ENCODE data around the gene NBPF20.
A peak's percentile ranks its signal among the peaks of the same experiment; 100 is the strongest.
"Not testable (repeated sequence)": the region's sequence is repeated elsewhere in the genome, so short reads cannot be mapped to it uniquely, and the experiment has no call there.

NBPF20 gene

GRCh38 chr1:145459591-145459990 is 34.2 kb upstream of the NBPF20 start:
- no CpG with 5 or more reads among the region's 27 CpGs for WGBS, 2 experiments
- H3K4me3 ChIP-seq (ENCODE audit: insufficient read depth, low read depth, low read length) = peak overlapping the region; percentile 22
- H3K36me3 ChIP-seq (ENCODE audit: control insufficient read depth, insufficient read depth, low read length); H3K4me1 ChIP-seq (ENCODE audit: control insufficient read depth, insufficient read depth, low read length); H3K9me3 ChIP-seq (ENCODE audit: control insufficient read depth, low read length); H3K27ac ChIP-seq (ENCODE audit: insufficient read depth, low read depth, low read length, poor library complexity, severe bottlenecking): not testable (repeated sequence)
- peaks cover 30% of the 10 kb centered on the region for H3K27me3 ChIP-seq (ENCODE audit: control insufficient read depth, insufficient read depth, low read length, poor library complexity, severe bottlenecking)

- peaks cover 32% of the 10 kb centered on the region for H3K27me3 ChIP-seq (ENCODE audit: control insufficient read depth, insufficient read depth, low read length, poor library complexity, severe bottlenecking)
- H3K36me3 ChIP-seq (ENCODE audit: control insufficient read depth, insufficient read depth, low read length); H3K27ac ChIP-seq (ENCODE audit: insufficient read depth, low read depth, low read length, poor library complexity, severe bottlenecking); H3K4me3 ChIP-seq (ENCODE audit: insufficient read depth, low read depth, low read length); H3K9me3 ChIP-seq (ENCODE audit: control insufficient read depth, low read length); H3K4me1 ChIP-seq (ENCODE audit: control insufficient read depth, insufficient read depth, low read length): not testable (repeated sequence)
- no CpG with 5 or more reads among the region's 1 CpG for WGBS, 2 experiments
Observed at GRCh38 chr1:145459063-145459462, 33.7 kb upstream of the NBPF20 start.

GRCh38 chr1:145454824-145455177 is 29.4 kb upstream of the NBPF20 start:
- H3K27ac ChIP-seq (ENCODE audit: insufficient read depth, low read depth, low read length, poor library complexity, severe bottlenecking); H3K9me3 ChIP-seq (ENCODE audit: control insufficient read depth, low read length); H3K4me3 ChIP-seq (ENCODE audit: insufficient read depth, low read depth, low read length); H3K36me3 ChIP-seq (ENCODE audit: control insufficient read depth, insufficient read depth, low read length); H3K4me1 ChIP-seq (ENCODE audit: control insufficient read depth, insufficient read depth, low read length): not testable (repeated sequence)
- 75 to 80% methylated on average over 1 of the region's 3 CpGs for WGBS, 2 experiments
- peaks cover 33% of the 10 kb centered on the region for H3K27me3 ChIP-seq (ENCODE audit: control insufficient read depth, insufficient read depth, low read length, poor library complexity, severe bottlenecking)

GRCh38 chr1:145453873-145454823 is 28.7 kb upstream of the NBPF20 start:
- not testable (repeated sequence) for H3K4me3 ChIP-seq (ENCODE audit: insufficient read depth, low read depth, low read length); H3K36me3 ChIP-seq (ENCODE audit: control insufficient read depth, insufficient read depth, low read length); H3K9me3 ChIP-seq (ENCODE audit: control insufficient read depth, low read length); H3K27ac ChIP-seq (ENCODE audit: insufficient read depth, low read depth, low read length, poor library complexity, severe bottlenecking); H3K4me1 ChIP-seq (ENCODE audit: control insufficient read depth, insufficient read depth, low read length)
- 12 to 16% methylated on average over 47 to 70 of the region's 86 CpGs for WGBS, 2 experiments
- H3K27me3 ChIP-seq (ENCODE audit: control insufficient read depth, insufficient read depth, low read length, poor library complexity, severe bottlenecking) = peaks cover 33% of the 10 kb centered on the region

GRCh38 chr1:145452506-145452905 is 27.1 kb upstream of the NBPF20 start:
- H3K27me3 ChIP-seq (ENCODE audit: control insufficient read depth, insufficient read depth, low read length, poor library complexity, severe bottlenecking) = peaks cover 33% of the 10 kb centered on the region
- H3K36me3 ChIP-seq (ENCODE audit: control insufficient read depth, insufficient read depth, low read length); H3K9me3 ChIP-seq (ENCODE audit: control insufficient read depth, low read length); H3K27ac ChIP-seq (ENCODE audit: insufficient read depth, low read depth, low read length, poor library complexity, severe bottlenecking); H3K4me1 ChIP-seq (ENCODE audit: control insufficient read depth, insufficient read depth, low read length); H3K4me3 ChIP-seq (ENCODE audit: insufficient read depth, low read depth, low read length): not testable (repeated sequence)
- 69 to 77% methylated on average over 3 of the region's 8 CpGs for WGBS, 2 experiments

GRCh38 chr1:145451914-145452313 is 26.5 kb upstream of the NBPF20 start:
- H3K4me1 ChIP-seq (ENCODE audit: control insufficient read depth, insufficient read depth, low read length); H3K36me3 ChIP-seq (ENCODE audit: control insufficient read depth, insufficient read depth, low read length); H3K27ac ChIP-seq (ENCODE audit: insufficient read depth, low read depth, low read length, poor library complexity, severe bottlenecking); H3K9me3 ChIP-seq (ENCODE audit: control insufficient read depth, low read length); H3K4me3 ChIP-seq (ENCODE audit: insufficient read depth, low read depth, low read length): not testable (repeated sequence)
- WGBS, 2 experiments = 0 to 9% methylated on average over 4 to 5 of the region's 8 CpGs
- H3K27me3 ChIP-seq (ENCODE audit: control insufficient read depth, insufficient read depth, low read length, poor library complexity, severe bottlenecking) = peaks cover 33% of the 10 kb centered on the region

- 29 to 34% methylated on average over 8 to 9 of the region's 11 CpGs for WGBS, 2 experiments
- not testable (repeated sequence) for H3K9me3 ChIP-seq (ENCODE audit: control insufficient read depth, low read length); H3K27me3 ChIP-seq (ENCODE audit: control insufficient read depth, insufficient read depth, low read length, poor library complexity, severe bottlenecking); H3K4me1 ChIP-seq (ENCODE audit: control insufficient read depth, insufficient read depth, low read length); H3K36me3 ChIP-seq (ENCODE audit: control insufficient read depth, insufficient read depth, low read length); H3K27ac ChIP-seq (ENCODE audit: insufficient read depth, low read depth, low read length, poor library complexity, severe bottlenecking); H3K4me3 ChIP-seq (ENCODE audit: insufficient read depth, low read depth, low read length)
Observed at GRCh38 chr1:145445219-145445618, 19.8 kb upstream of the NBPF20 start.

- H3K4me3 ChIP-seq (ENCODE audit: insufficient read depth, low read depth, low read length); H3K9me3 ChIP-seq (ENCODE audit: control insufficient read depth, low read length); H3K4me1 ChIP-seq (ENCODE audit: control insufficient read depth, insufficient read depth, low read length); H3K36me3 ChIP-seq (ENCODE audit: control insufficient read depth, insufficient read depth, low read length); H3K27me3 ChIP-seq (ENCODE audit: control insufficient read depth, insufficient read depth, low read length, poor library complexity, severe bottlenecking); H3K27ac ChIP-seq (ENCODE audit: insufficient read depth, low read depth, low read length, poor library complexity, severe bottlenecking): not testable (repeated sequence)
- WGBS, 2 experiments = 73 to 90% methylated on average over 5 of the region's 5 CpGs
Observed at GRCh38 chr1:145442340-145442739, 16.9 kb upstream of the NBPF20 start.

GRCh38 chr1:145431363-145432256 is 6.2 kb upstream of the NBPF20 start:
- not testable (repeated sequence) for H3K9me3 ChIP-seq (ENCODE audit: control insufficient read depth, low read length); H3K4me1 ChIP-seq (ENCODE audit: control insufficient read depth, insufficient read depth, low read length); H3K36me3 ChIP-seq (ENCODE audit: control insufficient read depth, insufficient read depth, low read length); H3K27ac ChIP-seq (ENCODE audit: insufficient read depth, low read depth, low read length, poor library complexity, severe bottlenecking)
- H3K27me3 ChIP-seq (ENCODE audit: control insufficient read depth, insufficient read depth, low read length, poor library complexity, severe bottlenecking) = peaks cover 70% of the 10 kb centered on the region
- WGBS, 2 experiments = 1% methylated on average over 37 to 48 of the region's 61 CpGs
- peak overlapping the region; percentile 22 for H3K4me3 ChIP-seq (ENCODE audit: insufficient read depth, low read depth, low read length)

GRCh38 chr1:145430830-145431229 is 5.4 kb upstream of the NBPF20 start:
- H3K27ac ChIP-seq (ENCODE audit: insufficient read depth, low read depth, low read length, poor library complexity, severe bottlenecking); H3K4me1 ChIP-seq (ENCODE audit: control insufficient read depth, insufficient read depth, low read length); H3K36me3 ChIP-seq (ENCODE audit: control insufficient read depth, insufficient read depth, low read length); H3K9me3 ChIP-seq (ENCODE audit: control insufficient read depth, low read length): not testable (repeated sequence)
- H3K27me3 ChIP-seq (ENCODE audit: control insufficient read depth, insufficient read depth, low read length, poor library complexity, severe bottlenecking) = peaks cover 78% of the 10 kb centered on the region
- WGBS, 2 experiments = 0% methylated on average over 3 of the region's 15 CpGs; no CpG with 5 or more reads in 1 of the 2 experiments
- H3K4me3 ChIP-seq (ENCODE audit: insufficient read depth, low read depth, low read length) = peak overlapping the region; percentile 22
